RWPE2 (cell line): Measurements from ENCODE around the gene FEZF2.

Source experiments
- ATAC-seq: fragments of 200-7000 bp; cut with Tn5 transposase; 3 replicates; pipeline ENCODE4 v1.9.1; 2021; ENCODE audit warnings: low read depth
- DNase-seq: peaks from one replicate; pipeline ENCODE4 v3.0.0-alpha.2; 2020; ENCODE audit warnings: low spot score
- H3K27ac ChIP-seq: fragments of 450-650 bp; 2 replicates; pipeline ENCODE4 v1.5.1; 2017; ENCODE audit warnings: mild to moderate bottlenecking; ENCODE audit not compliant: poor library complexity, severe bottlenecking
- H3K27me3 ChIP-seq: fragments of 250-450 bp; sonication (Bioruptor Pico); 2 replicates; pipeline ENCODE4 v1.5.1; 2021; ENCODE audit warnings: mild to moderate bottlenecking, moderate library complexity; ENCODE audit not compliant: insufficient read depth, poor library complexity, severe bottlenecking
- H3K36me3 ChIP-seq: fragments of 250-450 bp; sonication (Bioruptor Pico); 2 replicates; pipeline ENCODE4 v1.5.1; 2020; ENCODE audit warnings: low read depth, mild to moderate bottlenecking, moderate library complexity
- H3K4me1 ChIP-seq: fragments of 250-450 bp; sonication (Bioruptor Pico); 2 replicates; pipeline ENCODE4 v1.5.1; 2021; ENCODE audit warnings: mild to moderate bottlenecking, moderate library complexity; ENCODE audit not compliant: insufficient read depth, poor library complexity, severe bottlenecking
- H3K4me3 ChIP-seq: fragments of 250-450 bp; sonication (Bioruptor Pico); 2 replicates; pipeline ENCODE4 v1.5.1; 2021; ENCODE audit warnings: mild to moderate bottlenecking, moderate library complexity; ENCODE audit not compliant: severe bottlenecking
- H3K9me3 ChIP-seq: fragments of 250-450 bp; sonication (Bioruptor Pico); 2 replicates; pipeline ENCODE4 v1.5.1; 2021; ENCODE audit warnings: mild to moderate bottlenecking, moderate library complexity; ENCODE audit not compliant: severe bottlenecking
- TF ChIP-seq, protein P1 (sequence below): fragments of 450-650 bp; IDR thresholded peaks from one replicate; pipeline ENCODE4 v1.5.1; 2017; ENCODE audit warnings: mild to moderate bottlenecking, moderate library complexity; ENCODE audit not compliant: poor library complexity, severe bottlenecking

The FEZF2 gene

GRCh38 chr3:62374341-62375218, 1.2 kb upstream of the FEZF2 start:
- no peaks in the 10 kb centered on the region for H3K36me3 ChIP-seq
- H3K4me3 ChIP-seq: no peak overlapping the region
- no peak overlapping the region for H3K27ac ChIP-seq
- ATAC-seq (no peak), DNase-seq (no peak)
- H3K4me1 ChIP-seq: no peaks in the 10 kb centered on the region
- peaks cover 100% of the 10 kb centered on the region for H3K27me3 ChIP-seq
- TF ChIP-seq, protein P1, sequence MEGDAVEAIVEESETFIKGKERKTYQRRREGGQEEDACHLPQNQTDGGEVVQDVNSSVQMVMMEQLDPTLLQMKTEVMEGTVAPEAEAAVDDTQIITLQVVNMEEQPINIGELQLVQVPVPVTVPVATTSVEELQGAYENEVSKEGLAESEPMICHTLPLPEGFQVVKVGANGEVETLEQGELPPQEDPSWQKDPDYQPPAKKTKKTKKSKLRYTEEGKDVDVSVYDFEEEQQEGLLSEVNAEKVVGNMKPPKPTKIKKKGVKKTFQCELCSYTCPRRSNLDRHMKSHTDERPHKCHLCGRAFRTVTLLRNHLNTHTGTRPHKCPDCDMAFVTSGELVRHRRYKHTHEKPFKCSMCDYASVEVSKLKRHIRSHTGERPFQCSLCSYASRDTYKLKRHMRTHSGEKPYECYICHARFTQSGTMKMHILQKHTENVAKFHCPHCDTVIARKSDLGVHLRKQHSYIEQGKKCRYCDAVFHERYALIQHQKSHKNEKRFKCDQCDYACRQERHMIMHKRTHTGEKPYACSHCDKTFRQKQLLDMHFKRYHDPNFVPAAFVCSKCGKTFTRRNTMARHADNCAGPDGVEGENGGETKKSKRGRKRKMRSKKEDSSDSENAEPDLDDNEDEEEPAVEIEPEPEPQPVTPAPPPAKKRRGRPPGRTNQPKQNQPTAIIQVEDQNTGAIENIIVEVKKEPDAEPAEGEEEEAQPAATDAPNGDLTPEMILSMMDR: no peak
- no peaks in the 10 kb centered on the region for H3K9me3 ChIP-seq

DNA sequence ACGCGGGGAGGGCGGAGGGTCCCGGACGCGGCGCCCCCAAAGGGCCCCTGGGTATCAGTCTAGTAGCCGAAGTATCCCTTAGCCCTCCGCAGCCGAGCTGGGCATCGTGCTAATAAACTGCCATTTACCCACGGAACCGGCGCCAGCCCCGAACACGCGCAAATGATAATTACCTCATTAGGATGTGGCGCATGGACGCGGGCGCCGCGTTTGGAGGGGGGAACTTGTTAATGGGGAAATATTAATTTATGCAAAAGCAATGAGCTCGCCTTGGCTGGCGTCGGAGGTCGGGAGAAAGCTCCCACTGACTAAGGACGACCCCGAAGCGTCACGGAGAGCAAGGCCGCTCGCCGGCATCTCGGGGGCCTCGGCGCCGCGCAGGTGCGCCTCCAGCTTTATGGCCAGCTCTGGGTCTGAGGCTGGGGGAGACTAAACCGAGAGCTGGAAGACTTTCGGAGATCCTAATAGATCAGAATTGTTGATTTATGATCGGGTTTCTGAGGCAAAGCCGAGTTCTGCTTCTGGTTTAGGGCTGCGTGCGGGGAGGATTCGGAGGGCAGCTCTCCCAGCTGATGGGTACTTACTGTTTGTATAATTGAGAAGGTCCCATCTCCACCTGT, 474 bp upstream of the FEZF2 start:
- H3K9me3 ChIP-seq: no peaks in the 10 kb centered on the region

GRCh38 chr3:62372621-62373041, 719 bp downstream of the FEZF2 start:
- no peaks in the 10 kb centered on the region for H3K4me1 ChIP-seq
- TF ChIP-seq, protein P1: no peak
- H3K27ac ChIP-seq: no peak overlapping the region
- no peaks in the 10 kb centered on the region for H3K36me3 ChIP-seq
- DNase-seq (no peak), ATAC-seq (peak; percentile 28; the same call in 1 of the 3 replicates)
- no peak overlapping the region for H3K4me3 ChIP-seq
- H3K9me3 ChIP-seq: no peaks in the 10 kb centered on the region
- peaks cover 100% of the 10 kb centered on the region for H3K27me3 ChIP-seq

More for the DNA sequence above, 474 bp upstream of the FEZF2 start:
- H3K4me1 ChIP-seq: no peaks in the 10 kb centered on the region
- ATAC-seq (no peak), DNase-seq (no peak)
- H3K36me3 ChIP-seq: no peaks in the 10 kb centered on the region
- H3K27me3 ChIP-seq: peaks cover 100% of the 10 kb centered on the region
- H3K4me3 ChIP-seq: no peak overlapping the region
- TF ChIP-seq, protein P1: no peak
- H3K27ac ChIP-seq: no peak overlapping the region

DNA sequence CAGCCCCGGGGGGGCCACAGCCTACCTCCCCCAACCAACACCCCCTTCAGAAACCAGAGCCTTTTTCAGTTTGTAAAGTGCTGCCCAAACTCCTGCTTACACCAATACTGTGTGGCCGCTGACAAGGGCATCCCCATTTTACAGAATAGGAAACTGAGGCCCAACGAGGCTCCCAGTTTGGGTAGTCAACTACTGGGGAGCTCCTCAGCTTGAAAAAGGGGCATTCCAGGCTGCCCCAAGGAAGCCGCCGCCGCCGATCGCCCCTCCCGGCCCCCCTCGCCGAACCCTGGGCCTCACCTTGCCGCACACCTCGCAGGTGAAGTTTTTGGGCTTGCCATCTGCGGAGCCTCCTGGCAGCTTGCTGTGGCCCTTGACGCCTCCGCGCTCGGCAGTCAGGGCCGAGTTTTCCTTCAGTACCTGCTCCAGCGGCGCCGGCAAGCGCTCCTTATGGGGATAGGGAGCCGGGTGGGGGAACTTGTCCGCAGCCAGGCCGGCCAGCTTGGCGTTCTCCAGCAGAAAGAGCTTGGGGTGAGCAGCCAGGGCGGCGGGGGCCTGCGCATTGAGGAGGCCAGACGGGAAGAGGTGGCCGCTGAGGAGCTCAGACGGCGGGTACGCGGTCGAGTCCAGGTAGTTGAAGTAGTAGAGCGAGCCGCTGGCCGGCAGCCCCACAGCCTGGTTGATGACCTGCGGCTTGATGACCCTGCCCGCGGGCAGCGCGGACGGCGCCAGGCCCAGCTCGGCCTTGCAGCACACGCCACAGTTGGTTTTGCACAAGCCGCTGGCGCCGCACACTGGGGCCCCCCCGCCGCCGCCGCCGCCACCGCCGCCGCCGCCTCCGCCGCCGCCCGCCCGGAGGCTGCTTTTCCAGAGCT, 1.4 kb downstream of the FEZF2 start:
- Histone ChIP-seq H3K27ac (no peak overlapping the region), H3K9me3 (no peaks in the 10 kb centered on the region), H3K27me3 (peaks cover 100% of the 10 kb centered on the region), H3K36me3 (no peaks in the 10 kb centered on the region), H3K4me3 (no peak overlapping the region), H3K4me1 (no peaks in the 10 kb centered on the region)
- DNase-seq (no peak), ATAC-seq (peak; percentile 20; the same call in 1 of the 3 replicates)
- TF ChIP-seq, protein P1: no peak
